Measurements from ENCODE around the gene C4A. TPM values are rescaled to one million over a fixed set of nuclear protein-coding genes. Genes with fewer than 3 reads are reported as not detected.

Gene C4A
- total and polyA plus RNA-seq, 2 of the 13 experiments (the other 11 are each of a cell fraction or from before 2014, with no cell fraction given): 165 to 478 TPM

DNA sequence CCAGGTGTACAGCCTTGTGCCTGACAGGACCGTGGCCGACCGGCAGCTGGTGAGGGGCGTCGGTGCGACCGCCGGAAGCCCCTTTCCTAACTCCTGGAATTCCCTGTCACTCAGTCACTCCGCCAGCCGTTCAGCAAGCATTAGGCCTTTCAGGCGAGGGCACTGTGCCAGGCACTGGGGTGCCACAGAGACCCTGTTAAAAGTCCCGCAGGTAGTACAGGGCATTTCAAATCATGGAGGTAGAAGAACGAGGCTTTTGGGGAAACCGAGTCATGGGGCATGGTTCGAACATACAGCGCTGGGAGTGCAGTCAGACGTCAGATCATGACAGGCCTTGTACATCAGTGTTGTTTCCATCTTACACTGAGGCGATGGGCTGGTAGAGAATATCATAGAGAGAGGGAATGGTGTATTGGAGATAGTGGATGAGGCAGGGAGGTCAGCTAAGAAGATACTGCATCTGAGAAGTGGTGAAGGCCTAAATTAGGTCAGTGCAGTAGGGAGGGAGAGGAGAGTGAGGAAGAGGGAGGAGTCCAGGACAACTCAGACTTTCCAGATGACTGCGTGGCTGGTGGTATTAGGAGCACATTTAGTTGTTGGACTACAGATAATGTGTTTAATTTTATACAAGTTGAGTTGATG is 9.0 kb upstream of the C4A start (continued):
- TF ChIP-seq, protein P1, sequence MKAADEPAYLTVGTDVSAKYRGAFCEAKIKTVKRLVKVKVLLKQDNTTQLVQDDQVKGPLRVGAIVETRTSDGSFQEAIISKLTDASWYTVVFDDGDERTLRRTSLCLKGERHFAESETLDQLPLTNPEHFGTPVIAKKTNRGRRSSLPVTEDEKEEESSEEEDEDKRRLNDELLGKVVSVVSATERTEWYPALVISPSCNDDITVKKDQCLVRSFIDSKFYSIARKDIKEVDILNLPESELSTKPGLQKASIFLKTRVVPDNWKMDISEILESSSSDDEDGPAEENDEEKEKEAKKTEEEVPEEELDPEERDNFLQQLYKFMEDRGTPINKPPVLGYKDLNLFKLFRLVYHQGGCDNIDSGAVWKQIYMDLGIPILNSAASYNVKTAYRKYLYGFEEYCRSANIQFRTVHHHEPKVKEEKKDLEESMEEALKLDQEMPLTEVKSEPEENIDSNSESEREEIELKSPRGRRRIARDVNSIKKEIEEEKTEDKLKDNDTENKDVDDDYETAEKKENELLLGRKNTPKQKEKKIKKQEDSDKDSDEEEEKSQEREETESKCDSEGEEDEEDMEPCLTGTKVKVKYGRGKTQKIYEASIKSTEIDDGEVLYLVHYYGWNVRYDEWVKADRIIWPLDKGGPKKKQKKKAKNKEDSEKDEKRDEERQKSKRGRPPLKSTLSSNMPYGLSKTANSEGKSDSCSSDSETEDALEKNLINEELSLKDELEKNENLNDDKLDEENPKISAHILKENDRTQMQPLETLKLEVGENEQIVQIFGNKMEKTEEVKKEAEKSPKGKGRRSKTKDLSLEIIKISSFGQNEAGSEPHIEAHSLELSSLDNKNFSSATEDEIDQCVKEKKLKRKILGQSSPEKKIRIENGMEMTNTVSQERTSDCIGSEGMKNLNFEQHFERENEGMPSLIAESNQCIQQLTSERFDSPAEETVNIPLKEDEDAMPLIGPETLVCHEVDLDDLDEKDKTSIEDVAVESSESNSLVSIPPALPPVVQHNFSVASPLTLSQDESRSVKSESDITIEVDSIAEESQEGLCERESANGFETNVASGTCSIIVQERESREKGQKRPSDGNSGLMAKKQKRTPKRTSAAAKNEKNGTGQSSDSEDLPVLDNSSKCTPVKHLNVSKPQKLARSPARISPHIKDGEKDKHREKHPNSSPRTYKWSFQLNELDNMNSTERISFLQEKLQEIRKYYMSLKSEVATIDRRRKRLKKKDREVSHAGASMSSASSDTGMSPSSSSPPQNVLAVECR (CRISPR knock-in tag; IDR thresholded peaks at IDR 0.05; ENCODE audit: borderline replicate concordance): no peak
- TF ChIP-seq AGO2 (optimal IDR thresholded peaks at IDR 0.05; ENCODE audit: low read depth, low read length) (no peak), ZNF501 (CRISPR knock-in tag; IDR thresholded peaks at IDR 0.05) (peak; percentile 11; the same call in 1 of the 2 replicates), ZNF644 (CRISPR knock-in tag; IDR thresholded peaks at IDR 0.05; ENCODE audit: low read depth) (no peak), RNF2 (conservative IDR thresholded peaks at IDR 0.05; ENCODE audit: low read depth) (0 out of 2 replicates have a peak, but pooled peaks have one; percentile 46), NBN (conservative IDR thresholded peaks at IDR 0.05) (no peak), HNRNPH1 (optimal IDR thresholded peaks at IDR 0.05; ENCODE audit: low read depth, low read length) (no peak), EHMT2 (IDR thresholded peaks at IDR 0.05; ENCODE audit: borderline replicate concordance, low read depth, low read length) (no peak), REXO4 (CRISPR knock-in tag; IDR thresholded peaks at IDR 0.05; ENCODE audit: borderline replicate concordance) (no peak), ETV6 (CRISPR knock-in tag; conservative IDR thresholded peaks at IDR 0.05) (no peak), ZNF589 (CRISPR knock-in tag; conservative IDR thresholded peaks at IDR 0.05) (0 out of 2 replicates have a peak, but pooled peaks have one; percentile 21), ZNF761 (CRISPR knock-in tag; conservative IDR thresholded peaks at IDR 0.05) (0 out of 2 replicates have a peak, but pooled peaks have one; percentile 1), DR1 (CRISPR knock-in tag; IDR thresholded peaks at IDR 0.05) (peak; percentile 43; the same call in 1 of the 2 replicates), MATR3 (CRISPR knock-in tag; IDR thresholded peaks at IDR 0.05) (0 out of 2 replicates have a peak, but pooled peaks have one; percentile 88), PHF5A (CRISPR knock-in tag; IDR thresholded peaks at IDR 0.05; ENCODE audit: low read depth, unreplicated experiment) (no peak), TCF7 (IDR thresholded peaks at IDR 0.05; ENCODE audit: low read depth) (no peak), ZSCAN21 (CRISPR knock-in tag; IDR thresholded peaks at IDR 0.05; ENCODE audit: borderline replicate concordance) (no peak)
- TF ChIP-seq, protein P2, sequence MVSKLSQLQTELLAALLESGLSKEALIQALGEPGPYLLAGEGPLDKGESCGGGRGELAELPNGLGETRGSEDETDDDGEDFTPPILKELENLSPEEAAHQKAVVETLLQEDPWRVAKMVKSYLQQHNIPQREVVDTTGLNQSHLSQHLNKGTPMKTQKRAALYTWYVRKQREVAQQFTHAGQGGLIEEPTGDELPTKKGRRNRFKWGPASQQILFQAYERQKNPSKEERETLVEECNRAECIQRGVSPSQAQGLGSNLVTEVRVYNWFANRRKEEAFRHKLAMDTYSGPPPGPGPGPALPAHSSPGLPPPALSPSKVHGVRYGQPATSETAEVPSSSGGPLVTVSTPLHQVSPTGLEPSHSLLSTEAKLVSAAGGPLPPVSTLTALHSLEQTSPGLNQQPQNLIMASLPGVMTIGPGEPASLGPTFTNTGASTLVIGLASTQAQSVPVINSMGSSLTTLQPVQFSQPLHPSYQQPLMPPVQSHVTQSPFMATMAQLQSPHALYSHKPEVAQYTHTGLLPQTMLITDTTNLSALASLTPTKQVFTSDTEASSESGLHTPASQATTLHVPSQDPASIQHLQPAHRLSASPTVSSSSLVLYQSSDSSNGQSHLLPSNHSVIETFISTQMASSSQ (IDR thresholded peaks at IDR 0.05; ENCODE audit: low read depth): no peak
- TF ChIP-seq, protein P2 (CRISPR knock-in tag; IDR thresholded peaks at IDR 0.05; ENCODE audit: borderline replicate concordance): no peak; the same call in 1 of the 2 replicates
- TF ChIP-seq, protein P3, sequence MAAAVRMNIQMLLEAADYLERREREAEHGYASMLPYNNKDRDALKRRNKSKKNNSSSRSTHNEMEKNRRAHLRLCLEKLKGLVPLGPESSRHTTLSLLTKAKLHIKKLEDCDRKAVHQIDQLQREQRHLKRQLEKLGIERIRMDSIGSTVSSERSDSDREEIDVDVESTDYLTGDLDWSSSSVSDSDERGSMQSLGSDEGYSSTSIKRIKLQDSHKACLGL (CRISPR knock-in tag; IDR thresholded peaks at IDR 0.05): 0 out of 2 replicates have a peak, but pooled peaks have one; percentile 13

Data from HepG2 (cell line).